Measurements from ENCODE around the gene IGLON5. TPM values are rescaled to one million over a fixed set of nuclear protein-coding genes. Genes with fewer than 3 reads are reported as not detected.

The IGLON5 gene
- total RNA-seq, 1 experiment from 2014 or later: not detected

DNA sequence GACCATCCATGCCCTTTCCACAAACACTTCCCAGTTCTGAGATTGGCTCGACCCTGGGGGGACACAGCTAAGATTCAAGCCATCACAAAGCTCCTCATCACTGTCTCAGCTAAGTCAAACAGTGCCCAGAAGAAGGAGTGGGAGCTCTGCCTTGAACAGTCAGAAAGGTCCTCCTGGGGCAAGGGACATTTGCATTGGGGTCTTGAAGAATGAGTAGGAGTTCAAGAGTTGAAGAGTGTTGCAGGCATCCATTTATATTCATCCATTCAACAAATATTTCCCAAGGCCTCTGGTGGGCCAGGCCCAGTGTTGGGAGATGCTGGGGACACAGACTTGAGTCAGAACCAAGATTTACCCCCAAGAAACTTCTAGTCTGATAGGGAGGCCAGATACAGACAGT, 6.5 kb downstream of the IGLON5 start:
- CTCF ChIA-PET: interaction anchor here (0.9 kb wide), 1 partner anchor 22 kb away, joined by 3 read pairs; no protein-coding TSS in a partner anchor
- Histone ChIP-seq H2AFZ (ENCODE audit: low read depth, low read length, poor library complexity, severe bottlenecking) (no peak overlapping the region), H3K4me2 (ENCODE audit: low read length) (no peak overlapping the region), H3K9me3 (ENCODE audit: control insufficient read depth in 1 of 2, insufficient read depth in 1 of 2, low read depth in 1 of 2, low read length in 2 of 2) (no peaks in the 10 kb centered on the region; a peak in 1 of 4 replicates), H3K27me3 (ENCODE audit: insufficient read depth, low read length) (peaks cover 4% of the 10 kb centered on the region; the same call in 1 of the 2 replicates), H3K36me3 (ENCODE audit: control insufficient read depth in 1 of 2, insufficient read depth in 2 of 2, low read length in 2 of 2) (no peaks in the 10 kb centered on the region), H3K9me2 (ENCODE audit: insufficient read depth) (no peaks in the 10 kb centered on the region), H4K20me1 (ENCODE audit: insufficient read depth) (no peaks in the 10 kb centered on the region), H3K79me2 (ENCODE audit: insufficient read depth, low read length) (no peaks in the 10 kb centered on the region), H3K4me3 (replicated peaks in 1 of 2; ENCODE audit: low read depth in 1 of 2, low read length in 2 of 2) (no peak overlapping the region), H3K27ac (ENCODE audit: low read depth, low read length) (no peak overlapping the region), H3K9ac (ENCODE audit: low read length) (no peak overlapping the region), H3K4me1 (ENCODE audit: control insufficient read depth in 1 of 2, insufficient read depth in 2 of 2, low read length in 2 of 2) (no peaks in the 10 kb centered on the region)
- TF ChIP-seq YY1 (IDR thresholded peaks at IDR 0.05; ENCODE audit: extremely low read depth, insufficient replicate concordance, low read depth, low read length): no peak
- TF ChIP-seq JUND (IDR thresholded peaks at IDR 0.05): no peak
- intact Hi-C loops (cut with micrococcal nuclease): no loop called here
- RAD21 ChIA-PET (ENCODE audit: low non-redundant PET in 1 of 2, low total read pairs in 2 of 2, uncharacterized antibody in 2 of 2, unreplicated experiment in 2 of 2): no interaction called here
- no peak for ATAC-seq
- DNase-seq (ENCODE audit: low read depth, low spot score): no peak
- BruUV-seq (replicated peaks): no TSS peak
- POLR2A ChIA-PET: no interaction called here

DNA sequence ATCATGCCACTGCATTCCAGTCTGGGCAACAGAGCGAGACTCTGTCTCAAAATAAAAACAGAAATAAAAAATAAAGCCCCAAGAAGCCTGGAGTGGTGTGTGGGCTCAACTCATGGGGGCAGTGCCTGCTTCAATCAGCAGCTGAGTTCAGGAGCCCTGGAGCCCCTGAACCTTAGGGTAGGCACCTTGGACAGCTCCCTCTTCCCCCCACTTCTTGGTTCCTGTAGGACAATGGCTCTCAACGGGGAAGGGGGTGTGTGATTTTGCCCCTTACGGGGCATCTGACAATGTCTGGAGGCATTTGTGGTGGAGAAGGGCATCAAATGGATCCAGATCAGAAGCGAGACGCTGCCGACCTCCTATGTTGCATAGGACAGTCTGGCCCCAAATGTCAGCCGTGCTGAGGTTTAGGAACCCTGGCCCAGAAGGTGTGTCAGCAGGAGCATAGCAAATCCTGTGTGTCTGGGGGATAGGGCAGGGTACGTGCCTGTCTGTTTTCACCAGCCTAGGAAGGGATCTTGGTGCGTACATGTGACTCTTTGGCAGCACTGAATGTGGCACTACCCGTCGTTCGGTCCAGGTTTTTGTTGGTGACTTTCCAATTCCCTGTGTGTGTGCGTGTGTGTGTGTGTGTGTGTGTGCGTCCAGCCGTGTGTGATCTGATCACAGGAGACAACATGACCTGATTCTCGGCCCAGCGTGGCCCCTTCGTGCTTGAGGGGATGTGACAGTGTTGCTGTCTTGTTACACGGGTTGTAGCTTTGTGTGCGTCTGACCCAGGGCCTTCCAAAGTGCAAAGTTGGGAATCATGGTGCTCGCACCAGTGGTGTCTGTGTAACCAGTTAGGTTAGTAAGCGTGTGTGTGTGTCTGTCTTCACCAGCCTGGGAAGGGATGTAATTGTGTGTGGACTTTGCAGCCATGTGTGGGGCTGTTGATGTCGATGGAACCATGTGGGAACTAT, 7.5 kb downstream of the IGLON5 start:
- no peaks in the 10 kb centered on the region; a peak in 1 of 4 replicates for H3K9me3 ChIP-seq (ENCODE audit: control insufficient read depth in 1 of 2, insufficient read depth in 1 of 2, low read depth in 1 of 2, low read length in 2 of 2)
- CTCF ChIA-PET: no interaction called here
- no peaks in the 10 kb centered on the region for H3K4me1 ChIP-seq (ENCODE audit: control insufficient read depth in 1 of 2, insufficient read depth in 2 of 2, low read length in 2 of 2)
- H3K9ac ChIP-seq (ENCODE audit: low read length): no peak overlapping the region
- intact Hi-C loops (cut with micrococcal nuclease): no loop called here
- no peaks in the 10 kb centered on the region for H3K79me2 ChIP-seq (ENCODE audit: insufficient read depth, low read length)
- no peak overlapping the region for H3K4me3 ChIP-seq (replicated peaks in 1 of 2; ENCODE audit: low read depth in 1 of 2, low read length in 2 of 2)
- no peak for DNase-seq (ENCODE audit: low read depth, low spot score)
- no peaks in the 10 kb centered on the region for H3K36me3 ChIP-seq (ENCODE audit: control insufficient read depth in 1 of 2, insufficient read depth in 2 of 2, low read length in 2 of 2)
- no peak overlapping the region for H3K4me2 ChIP-seq (ENCODE audit: low read length)
- peaks cover 8% of the 10 kb centered on the region; the same call in 1 of the 2 replicates for H3K27me3 ChIP-seq (ENCODE audit: insufficient read depth, low read length)
- H2AFZ ChIP-seq (ENCODE audit: low read depth, low read length, poor library complexity, severe bottlenecking): no peak overlapping the region
- POLR2A ChIA-PET: no interaction called here
- H4K20me1 ChIP-seq (ENCODE audit: insufficient read depth): no peaks in the 10 kb centered on the region
- no peak for ATAC-seq
- H3K27ac ChIP-seq (ENCODE audit: low read depth, low read length): no peak overlapping the region
- RAD21 ChIA-PET (ENCODE audit: low non-redundant PET in 1 of 2, low total read pairs in 2 of 2, uncharacterized antibody in 2 of 2, unreplicated experiment in 2 of 2): no interaction called here
- no TSS peak for BruUV-seq (replicated peaks)
- no peaks in the 10 kb centered on the region for H3K9me2 ChIP-seq (ENCODE audit: insufficient read depth)
- TF ChIP-seq, protein P1, sequence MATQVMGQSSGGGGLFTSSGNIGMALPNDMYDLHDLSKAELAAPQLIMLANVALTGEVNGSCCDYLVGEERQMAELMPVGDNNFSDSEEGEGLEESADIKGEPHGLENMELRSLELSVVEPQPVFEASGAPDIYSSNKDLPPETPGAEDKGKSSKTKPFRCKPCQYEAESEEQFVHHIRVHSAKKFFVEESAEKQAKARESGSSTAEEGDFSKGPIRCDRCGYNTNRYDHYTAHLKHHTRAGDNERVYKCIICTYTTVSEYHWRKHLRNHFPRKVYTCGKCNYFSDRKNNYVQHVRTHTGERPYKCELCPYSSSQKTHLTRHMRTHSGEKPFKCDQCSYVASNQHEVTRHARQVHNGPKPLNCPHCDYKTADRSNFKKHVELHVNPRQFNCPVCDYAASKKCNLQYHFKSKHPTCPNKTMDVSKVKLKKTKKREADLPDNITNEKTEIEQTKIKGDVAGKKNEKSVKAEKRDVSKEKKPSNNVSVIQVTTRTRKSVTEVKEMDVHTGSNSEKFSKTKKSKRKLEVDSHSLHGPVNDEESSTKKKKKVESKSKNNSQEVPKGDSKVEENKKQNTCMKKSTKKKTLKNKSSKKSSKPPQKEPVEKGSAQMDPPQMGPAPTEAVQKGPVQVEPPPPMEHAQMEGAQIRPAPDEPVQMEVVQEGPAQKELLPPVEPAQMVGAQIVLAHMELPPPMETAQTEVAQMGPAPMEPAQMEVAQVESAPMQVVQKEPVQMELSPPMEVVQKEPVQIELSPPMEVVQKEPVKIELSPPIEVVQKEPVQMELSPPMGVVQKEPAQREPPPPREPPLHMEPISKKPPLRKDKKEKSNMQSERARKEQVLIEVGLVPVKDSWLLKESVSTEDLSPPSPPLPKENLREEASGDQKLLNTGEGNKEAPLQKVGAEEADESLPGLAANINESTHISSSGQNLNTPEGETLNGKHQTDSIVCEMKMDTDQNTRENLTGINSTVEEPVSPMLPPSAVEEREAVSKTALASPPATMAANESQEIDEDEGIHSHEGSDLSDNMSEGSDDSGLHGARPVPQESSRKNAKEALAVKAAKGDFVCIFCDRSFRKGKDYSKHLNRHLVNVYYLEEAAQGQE (IDR thresholded peaks at IDR 0.05; ENCODE audit: low read depth): peak; percentile 61
- TF ChIP-seq CBX3 (IDR thresholded peaks at IDR 0.05; ENCODE audit: low read depth): no peak
